HG03432 (cell line): ENCODE data around the gene FRMPD2.
"Not testable (repeated sequence)": the region's sequence is repeated elsewhere in the genome, so short reads cannot be mapped to it uniquely, and the experiment has no call there.

Source experiments
- ATAC-seq: cut with Tn5 transposase; IDR thresholded peaks from one replicate; pipeline ENCODE4 v1.9.1; 2021; ENCODE audit warnings: mild to moderate bottlenecking, moderate library complexity; ENCODE audit not compliant: unreplicated experiment

FRMPD2 gene

DNA sequence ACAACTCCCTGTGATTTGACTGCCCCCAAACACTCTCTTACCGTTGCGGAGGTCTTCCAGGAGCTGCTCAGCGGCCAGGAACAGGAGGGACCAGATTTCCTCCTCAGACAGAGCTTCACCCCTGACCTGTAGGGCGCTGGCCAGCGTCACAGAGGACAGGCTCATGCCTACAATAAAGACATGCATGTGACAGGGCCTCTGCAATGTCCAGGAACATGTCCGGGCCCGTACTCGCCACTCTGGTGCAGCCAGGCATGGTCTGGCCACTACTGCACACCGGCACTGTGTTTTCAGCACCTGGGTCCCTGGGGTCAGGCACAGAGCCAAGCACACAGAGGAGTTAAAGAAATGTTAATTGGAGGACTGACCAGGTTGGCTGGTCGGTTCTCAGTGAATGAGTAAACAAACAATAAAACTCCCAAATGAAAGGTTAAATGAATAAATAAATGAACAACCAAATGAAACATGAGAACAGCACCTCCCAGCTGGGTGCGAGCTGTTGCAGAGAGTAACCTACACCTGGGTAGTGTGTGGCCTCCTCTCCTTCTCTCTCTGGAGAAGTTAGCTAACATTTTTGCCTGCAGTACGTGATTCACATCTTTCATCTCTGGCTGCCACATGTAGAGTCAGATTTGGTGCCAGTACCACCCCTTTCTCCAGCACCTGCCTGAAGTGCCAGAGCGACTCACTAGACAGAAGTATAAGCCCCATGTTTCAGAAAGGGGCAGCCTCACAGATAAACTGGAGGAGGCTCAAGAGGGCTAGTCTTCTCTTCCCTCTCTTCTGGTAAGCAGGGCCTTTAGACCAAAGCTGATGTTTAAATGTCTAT lies 22.8 kb downstream of the FRMPD2 start:
- ATAC-seq = no peak

DNA sequence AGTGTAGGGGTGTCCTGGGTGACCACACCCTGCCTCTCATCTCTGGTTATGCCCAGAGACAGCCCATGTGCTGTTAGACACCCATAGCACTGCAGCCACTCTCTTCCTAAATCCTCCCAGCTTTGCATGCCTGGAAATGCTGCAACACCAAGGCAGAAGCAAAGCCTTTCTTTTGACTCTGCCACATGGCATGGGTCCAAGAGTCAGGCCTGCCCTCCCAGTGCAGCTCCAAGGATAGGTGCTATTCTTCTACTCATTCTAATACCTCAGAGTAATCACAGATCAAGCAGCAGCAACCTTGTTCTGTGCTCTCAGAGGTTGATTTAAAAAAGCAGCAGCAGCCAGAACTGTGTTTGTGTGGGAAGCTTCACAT lies 23.4 kb downstream of the FRMPD2 start:
- no peak for ATAC-seq

DNA sequence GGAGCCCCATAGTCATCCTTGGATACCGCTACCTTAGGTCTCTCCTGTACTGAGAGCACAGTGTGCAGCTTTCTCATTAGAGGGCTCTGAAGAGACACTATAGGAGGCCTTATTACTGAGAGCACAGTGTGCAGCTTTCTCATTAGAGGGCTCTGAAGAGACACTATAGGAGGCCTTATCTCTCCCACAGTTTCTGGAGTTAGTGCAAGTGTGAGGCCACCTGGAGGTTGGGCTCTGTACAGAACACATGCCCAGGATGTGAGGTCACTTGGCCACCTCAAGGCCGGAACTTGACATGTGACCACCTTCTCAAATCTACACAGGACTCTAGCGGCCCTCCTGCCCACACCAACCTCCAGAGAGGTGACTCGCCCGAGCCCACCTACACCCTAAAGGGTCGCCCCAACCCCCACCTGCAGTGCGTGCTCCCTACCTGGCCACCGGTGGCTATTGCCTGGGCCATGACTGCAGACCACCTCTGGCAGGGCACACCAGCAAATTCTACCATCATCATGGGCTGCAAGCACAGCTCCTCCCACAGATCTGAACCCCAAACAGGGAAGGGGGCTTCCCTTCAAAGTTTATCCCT lies 24.6 kb downstream of the FRMPD2 start:
- ATAC-seq = no peak

GRCh38 chr10:48249004-48249762 lies 25.3 kb downstream of the FRMPD2 start:
- ATAC-seq = no peak

GRCh38 chr10:48248462-48248861 lies 26.0 kb downstream of the FRMPD2 start:
- ATAC-seq = no peak

DNA sequence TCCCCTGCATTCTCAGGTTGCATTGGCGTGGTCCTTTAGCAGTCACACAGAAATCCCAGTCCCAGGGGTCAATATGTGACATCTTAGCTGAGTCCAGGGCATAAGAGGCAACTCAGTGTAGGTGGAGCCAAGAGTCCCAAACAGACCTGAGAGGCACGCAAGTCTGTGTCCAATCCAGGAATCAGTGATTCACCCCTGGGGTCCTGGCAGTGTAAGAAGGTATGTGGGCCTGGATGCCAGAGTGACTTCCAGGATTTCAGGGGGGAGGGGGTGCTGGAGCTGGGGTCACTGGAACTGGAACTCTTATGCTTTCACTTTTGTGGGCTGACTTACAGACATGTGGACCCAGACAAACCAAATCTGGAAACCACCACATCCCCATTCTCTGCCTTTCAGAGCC lies 26.8 kb downstream of the FRMPD2 start:
- no peak for ATAC-seq

GRCh38 chr10:48246501-48246900 lies 28.0 kb downstream of the FRMPD2 start:
- no peak for ATAC-seq

- no peak for ATAC-seq
Observed at GRCh38 chr10:48245977-48246376, 28.5 kb downstream of the FRMPD2 start.

GRCh38 chr10:48243921-48244320 lies 30.6 kb downstream of the FRMPD2 start:
- ATAC-seq = not testable (repeated sequence)

GRCh38 chr10:48243487-48243886 lies 31.0 kb downstream of the FRMPD2 start:
- no peak for ATAC-seq

- ATAC-seq = no peak
Observed at GRCh38 chr10:48242171-48242904, 32.2 kb downstream of the FRMPD2 start.

- no peak for ATAC-seq
Observed at GRCh38 chr10:48241332-48241731, 33.2 kb downstream of the FRMPD2 start.

DNA sequence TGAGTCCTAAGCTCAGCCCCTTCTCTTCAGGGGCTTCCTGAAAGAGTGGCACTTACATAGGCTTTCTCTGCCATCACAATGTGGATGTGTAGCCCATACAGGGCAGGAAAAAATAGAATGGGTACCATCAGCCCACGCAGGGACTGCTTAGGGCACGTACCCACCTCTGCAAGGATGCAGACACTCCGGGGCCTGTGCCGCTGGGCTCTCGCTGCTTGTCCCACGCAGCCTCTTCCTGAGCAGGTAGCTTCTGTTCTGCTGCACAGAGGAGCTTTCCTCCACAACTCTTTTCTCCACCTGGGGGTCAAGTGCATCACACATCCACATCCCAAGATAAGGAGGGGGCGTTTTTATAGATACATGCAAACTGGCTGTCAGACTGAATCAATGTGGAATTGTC lies 34.3 kb downstream of the FRMPD2 start:
- no peak for ATAC-seq

- no peak for ATAC-seq
Observed at GRCh38 chr10:48239618-48240017, 34.9 kb downstream of the FRMPD2 start.

DNA sequence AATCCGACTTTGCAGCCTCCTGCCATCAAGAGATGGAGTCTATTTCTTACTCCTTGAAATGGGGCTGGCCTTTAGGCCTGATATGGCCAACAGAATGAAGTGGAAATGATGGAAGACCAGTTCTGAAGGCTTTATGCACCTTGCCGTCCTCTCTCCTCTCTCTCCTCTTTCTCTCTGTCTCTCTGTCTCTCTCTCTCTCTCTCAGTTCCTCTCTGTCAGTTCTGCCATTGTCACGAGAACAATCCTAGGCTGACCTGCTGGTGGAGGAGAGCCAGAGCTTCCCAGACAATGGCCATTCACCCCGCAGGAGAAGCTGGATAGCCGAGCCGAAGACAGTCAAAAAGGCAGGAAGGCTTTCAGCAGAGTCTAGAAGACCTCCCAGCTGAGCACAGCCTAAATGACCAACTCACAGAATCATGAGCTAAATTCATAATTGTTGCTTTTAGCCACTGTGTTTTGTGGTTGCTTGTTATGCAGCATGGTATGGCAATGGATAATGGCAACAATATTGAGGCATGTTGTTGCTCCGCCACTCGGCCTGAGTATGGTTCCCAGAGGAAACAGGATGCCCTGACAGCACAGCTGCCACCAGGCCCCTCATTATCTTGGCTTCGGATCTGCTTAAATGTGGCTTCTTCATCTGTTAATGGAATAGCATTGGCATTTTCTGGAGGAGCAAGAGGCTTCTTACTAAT lies 35.5 kb downstream of the FRMPD2 start:
- ATAC-seq = no peak

DNA sequence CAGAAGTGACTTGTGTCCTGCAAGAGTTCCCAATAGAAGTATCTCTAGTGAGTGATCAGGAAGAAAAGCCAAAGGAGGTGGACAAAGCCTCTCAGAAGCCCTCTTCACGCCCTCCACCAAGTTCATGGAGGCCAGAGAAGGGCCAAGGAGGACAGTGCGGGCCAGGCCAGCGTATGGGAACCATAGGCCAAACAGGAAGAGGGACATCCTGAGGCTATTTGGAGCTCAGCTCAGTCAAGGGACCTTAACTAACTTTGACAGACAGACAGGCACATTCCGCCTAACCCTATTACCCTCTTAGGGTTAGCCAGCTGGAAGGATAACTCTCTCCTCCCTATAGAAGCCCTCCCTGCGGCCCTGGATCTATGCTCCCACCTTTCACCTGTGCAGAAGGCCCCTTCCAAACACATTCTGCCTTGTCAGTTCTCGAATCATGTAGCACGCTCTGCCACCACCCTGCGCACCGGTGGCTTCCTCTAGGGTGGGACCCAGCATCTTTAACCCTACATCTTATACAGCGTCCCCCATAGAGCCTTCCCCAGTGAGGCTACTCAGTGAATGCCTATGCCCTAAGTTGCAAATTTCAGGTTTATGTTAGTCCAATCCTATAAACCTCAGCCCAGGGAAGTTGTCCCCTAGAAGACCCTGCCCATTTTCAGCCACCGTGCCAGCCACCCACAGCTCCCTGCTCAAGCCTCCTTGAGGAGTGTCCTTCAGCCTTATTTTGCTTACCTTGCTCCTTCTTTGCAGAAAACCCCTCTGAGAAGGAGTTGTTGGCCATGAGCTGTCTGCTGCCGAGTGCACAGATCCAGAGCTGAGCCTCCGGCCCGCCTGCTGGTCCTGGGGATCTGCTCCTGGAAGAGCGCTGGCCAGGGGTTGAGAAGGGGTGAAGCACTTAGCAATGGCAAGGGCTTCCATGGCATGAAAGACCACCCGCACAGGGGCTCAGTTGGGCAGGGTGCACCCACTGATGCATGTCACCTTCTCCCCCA lies 36.9 kb downstream of the FRMPD2 start:
- ATAC-seq = no peak

DNA sequence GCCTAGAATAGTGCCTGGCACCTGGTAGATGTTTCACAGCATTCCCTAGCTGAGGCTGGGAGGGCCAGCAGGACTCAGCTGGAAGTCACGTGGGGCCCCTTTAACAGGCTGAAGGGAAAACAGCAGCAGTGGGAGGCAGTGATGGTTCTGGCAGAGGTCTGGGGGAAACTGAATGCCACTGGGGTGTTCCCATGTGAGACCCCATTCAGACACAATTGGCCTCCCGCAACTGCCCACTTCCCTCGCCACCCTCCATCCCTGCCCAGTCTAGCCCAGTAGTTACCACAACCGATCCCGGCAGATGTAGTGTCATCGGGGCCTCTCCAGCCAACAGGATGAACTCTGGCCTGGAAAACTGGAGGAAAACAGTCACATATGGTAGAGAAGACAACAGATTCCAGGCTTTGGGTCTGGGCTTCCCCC lies 38.3 kb downstream of the FRMPD2 start:
- ATAC-seq = no peak

DNA sequence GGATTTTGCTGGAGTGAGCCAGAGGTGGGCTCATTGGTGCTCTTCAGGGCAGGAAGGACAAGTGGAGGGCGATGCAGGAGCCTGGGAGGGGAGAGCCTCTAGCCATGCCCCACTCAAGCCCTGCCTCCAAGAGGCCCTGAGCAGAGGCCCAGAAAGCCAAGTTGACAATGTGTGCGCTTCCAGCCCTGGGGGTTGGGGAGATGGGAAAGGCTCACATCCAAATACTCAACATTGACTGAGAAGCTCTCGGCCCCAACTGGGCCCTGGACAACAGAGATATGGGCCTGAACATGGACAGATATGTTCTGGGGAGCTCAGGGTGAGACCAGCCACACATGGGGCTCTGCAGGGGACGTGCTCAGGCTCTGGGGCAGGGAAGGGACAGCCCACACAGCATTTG lies 39.0 kb downstream of the FRMPD2 start:
- no peak for ATAC-seq

DNA sequence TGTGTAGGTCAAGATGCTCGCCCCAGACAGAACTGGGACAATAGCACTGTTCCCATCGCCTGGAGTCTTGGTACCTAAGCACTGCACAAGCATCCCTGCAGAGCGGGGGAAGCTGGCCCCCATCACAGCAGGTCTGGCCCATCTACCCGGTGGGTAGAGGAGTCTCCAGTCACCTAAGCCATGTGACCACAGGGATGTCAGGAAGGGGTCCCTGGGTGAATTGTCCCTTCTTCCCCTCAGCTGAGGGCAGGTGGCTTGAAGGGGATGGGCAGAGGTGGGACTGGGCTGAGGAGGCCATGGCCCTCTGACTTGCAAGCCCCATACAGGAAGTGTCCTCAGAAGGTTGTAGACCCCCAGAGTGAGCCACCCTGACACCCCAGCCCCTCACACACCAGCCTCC lies 39.7 kb downstream of the FRMPD2 start:
- ATAC-seq = no peak
